Activated CD4-positive, alpha-beta T cell treated with anti-CD3 and anti-CD28 coated beads for 24 hours (primary cell): ENCODE measurements around the gene PIP4K2C.
A peak's percentile ranks its signal among the peaks of the same experiment; 100 is the strongest.
"Not testable (repeated sequence)": the region's sequence is repeated elsewhere in the genome, so short reads cannot be mapped to it uniquely, and the experiment has no call there.

Experiments
- DNase-seq, 2 donors: peaks; one replicate each; pipeline ENCODE4 v3.0.0-alpha.2; 2020; ENCODE audit warnings: low read depth in 2 of 2

PIP4K2C gene

GRCh38 chr12:57609781-57610553 is 19.0 kb downstream of the PIP4K2C start:
- no peak for DNase-seq

DNA sequence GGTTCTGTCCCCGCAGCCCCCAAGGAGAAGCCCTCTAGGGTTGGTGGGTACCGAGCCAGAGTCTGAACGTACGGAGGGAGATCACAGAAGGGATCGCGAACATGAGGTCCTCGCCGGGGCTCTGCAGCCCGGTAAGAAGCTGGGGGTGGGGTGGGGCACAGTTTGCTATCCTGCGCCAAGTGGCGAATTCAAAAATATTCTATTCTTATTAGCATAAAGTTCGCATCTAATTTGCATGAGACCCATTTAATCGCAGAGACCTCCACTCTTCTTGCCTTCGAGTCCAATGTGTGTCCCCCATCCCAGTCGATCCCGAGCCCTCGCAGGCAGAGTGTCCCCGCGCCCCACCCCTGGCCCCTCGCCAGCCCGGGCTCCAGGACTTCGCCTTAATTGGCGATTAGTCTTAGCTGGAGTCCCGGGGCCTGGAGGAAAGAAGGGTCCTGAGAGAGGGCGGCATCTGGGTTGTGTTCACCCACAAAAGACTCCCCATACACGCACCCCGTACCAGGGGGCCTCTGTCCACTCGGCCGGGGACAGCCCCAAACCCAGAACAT is 19.6 kb downstream of the PIP4K2C start:
- no peak for DNase-seq

- DNase-seq: peak; percentile 33 to 48
These were observed 20.3 kb downstream of the PIP4K2C start, which contains the start of gene ARHGEF25 for GRCh38 chr12:57611108-57611826. Gene ARHGEF25, plus strand, starts transcription at chr12:57611435. Its CDS starts 460 bp downstream, at chr12:57611895.

- no peak for DNase-seq
These were observed 21.1 kb downstream of the PIP4K2C start for GRCh38 chr12:57611827-57612710.

GRCh38 chr12:57612711-57613426 is 21.9 kb downstream of the PIP4K2C start:
- no peak for DNase-seq

DNA sequence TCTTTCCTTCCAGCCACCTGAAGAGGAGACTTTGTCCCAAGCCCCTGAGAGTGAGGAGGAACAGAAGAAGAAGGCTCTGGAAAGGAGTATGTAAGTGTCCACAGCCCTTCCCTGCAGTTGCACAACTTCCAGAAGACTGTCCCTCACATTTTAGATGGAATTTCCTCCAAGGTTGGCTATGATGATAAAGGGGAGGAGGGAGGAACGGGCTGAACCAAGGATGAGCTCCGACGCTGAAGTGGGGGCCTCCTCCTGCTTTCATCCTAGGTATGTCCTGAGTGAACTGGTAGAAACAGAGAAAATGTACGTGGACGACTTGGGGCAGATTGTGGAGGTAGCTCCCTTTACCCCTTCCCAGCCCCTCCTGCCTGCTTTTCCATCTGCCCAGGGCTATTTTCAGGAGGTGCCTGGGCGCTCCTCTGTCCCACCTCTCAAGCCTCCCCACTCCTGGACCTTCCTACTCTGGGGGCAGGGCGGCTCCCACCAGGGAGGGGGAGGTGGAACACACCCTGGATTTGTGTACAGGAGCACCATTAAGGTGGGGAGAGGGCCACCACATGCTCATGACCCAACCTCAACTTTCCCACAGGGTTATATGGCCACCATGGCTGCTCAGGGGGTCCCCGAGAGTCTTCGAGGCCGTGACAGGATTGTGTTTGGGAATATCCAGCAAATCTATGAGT is 22.6 kb downstream of the PIP4K2C start:
- no peak for DNase-seq

DNA sequence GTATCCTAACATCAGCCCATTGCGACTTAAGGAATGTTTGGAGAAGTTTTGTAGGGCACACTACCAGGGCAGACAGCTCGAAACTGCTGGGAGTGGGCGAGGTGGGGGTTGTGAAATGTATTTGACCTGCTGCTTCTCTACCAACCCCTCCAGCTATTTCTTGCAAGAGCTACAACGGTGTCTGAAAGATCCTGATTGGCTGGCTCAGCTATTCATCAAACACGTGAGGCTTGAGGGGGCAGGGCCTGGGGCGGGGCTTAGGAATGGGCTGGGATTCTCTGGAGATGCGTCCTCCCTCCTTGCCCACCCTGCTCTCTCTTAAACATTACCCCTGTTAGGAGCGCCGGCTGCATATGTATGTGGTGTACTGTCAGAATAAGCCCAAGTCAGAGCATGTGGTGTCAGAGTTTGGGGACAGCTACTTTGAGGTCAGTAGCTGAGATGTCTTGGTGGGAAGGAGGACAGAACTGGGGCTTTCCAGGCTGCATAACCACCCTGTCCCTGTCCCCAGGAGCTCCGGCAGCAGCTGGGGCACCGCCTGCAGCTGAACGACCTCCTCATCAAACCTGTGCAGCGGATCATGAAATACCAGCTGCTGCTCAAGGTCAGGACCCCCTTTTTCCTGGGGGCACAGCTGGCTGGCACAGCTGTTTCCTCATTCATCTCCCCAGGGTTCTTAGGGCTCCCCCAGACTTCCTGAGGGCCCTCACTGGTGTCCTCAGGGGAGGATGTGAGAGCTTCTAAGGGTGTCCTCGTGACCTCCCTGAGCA is 23.4 kb downstream of the PIP4K2C start:
- DNase-seq: no peak

- no peak for DNase-seq
These were observed 24.0 kb downstream of the PIP4K2C start for GRCh38 chr12:57614948-57615500.

GRCh38 chr12:57615637-57616036 is 24.6 kb downstream of the PIP4K2C start:
- DNase-seq: no peak

DNA sequence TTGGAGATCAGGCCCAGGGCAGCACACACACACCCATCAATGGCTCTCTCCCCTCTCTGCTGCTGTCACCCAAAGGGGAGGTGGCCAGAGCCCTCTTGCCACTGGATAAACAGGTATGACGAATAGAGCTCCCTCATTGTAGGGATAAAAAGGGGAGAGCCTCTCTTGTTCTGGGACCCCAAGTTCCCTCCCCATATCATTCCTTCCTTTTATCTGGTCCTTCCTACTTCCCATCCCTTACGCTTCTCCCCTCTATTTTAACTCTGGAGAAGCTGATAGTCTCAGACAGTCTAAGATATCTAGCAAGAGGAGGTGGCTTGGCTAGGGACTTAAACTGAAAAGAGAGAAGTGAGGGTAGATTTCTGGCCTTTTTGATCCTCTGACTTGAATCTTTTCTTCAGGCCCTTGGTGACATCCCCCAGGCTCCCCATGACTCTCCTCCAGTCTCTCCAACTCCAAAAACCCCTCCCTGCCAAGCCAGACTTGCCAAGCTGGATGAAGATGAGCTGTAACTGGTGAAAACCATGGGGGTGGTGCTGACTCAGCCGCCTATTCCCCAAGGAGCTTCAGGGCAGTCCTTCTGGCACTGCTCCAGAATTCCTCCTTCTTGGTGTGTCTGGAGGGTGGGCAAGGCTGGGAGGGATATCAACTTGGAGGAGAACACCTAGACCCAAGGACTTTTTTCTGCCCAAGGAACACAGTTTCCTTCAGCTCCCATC is 25.6 kb downstream of the PIP4K2C start:
- no peak for DNase-seq

DNA sequence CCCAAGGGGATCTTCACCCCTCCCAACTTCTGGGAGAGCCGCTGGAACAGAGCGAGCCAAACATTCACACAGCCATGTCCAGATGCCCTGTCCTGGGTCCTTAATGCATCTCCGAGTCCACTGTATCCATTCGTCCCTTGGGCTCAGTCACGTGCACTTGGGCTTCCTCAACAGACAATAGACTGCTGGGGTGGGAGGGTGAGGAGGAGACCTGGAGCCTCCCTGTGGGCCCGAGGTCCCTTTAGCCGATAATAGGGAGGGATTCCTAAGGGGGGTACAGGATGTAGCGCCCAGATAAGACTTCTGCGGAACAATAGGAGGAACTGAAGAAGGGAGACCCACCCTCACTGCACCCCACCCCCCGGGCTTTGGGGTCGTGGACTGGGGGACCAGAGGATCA is 26.9 kb downstream of the PIP4K2C start:
- no peak for DNase-seq

GRCh38 chr12:57618431-57618830 is 27.4 kb downstream of the PIP4K2C start:
- not testable (repeated sequence) for DNase-seq

DNA sequence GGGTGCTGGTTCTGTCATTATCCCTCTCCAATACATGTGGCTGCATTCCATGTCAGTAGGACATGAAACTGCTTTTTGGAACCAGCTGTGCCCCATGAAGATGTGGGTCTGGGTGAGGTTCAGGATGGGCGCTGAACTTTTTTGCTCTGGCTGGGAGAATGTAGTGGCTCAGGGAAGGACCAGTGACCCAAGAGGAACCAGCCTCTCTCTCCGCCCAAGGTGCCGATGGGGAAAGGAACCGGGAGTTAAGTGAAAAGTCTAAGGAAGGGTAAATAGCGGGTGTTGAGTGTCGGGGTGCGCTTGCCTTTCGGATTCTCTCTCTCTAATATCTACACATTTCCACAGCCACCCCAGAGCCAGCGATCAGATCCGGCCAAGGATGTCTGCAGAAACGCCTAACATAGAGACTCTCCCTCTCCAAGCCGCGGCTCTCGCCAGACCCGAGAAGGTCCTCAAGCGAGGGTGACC is 28.0 kb downstream of the PIP4K2C start:
- DNase-seq: no peak

GRCh38 chr12:57619434-57620244 is 28.6 kb downstream of the PIP4K2C start:
- no peak for DNase-seq

GRCh38 chr12:57620245-57620935 is 29.4 kb downstream of the PIP4K2C start:
- no peak for DNase-seq

- DNase-seq: no peak
These were observed 30.0 kb downstream of the PIP4K2C start for GRCh38 chr12:57620936-57621496.
